ENCODE measurements around the gene FAM98C. TPM values are rescaled to one million over a fixed set of nuclear protein-coding genes. Genes with fewer than 3 reads are reported as not detected.

FAM98C gene
- total RNA-seq, 1 donor from 2014 or later = 16.2 TPM

DNA sequence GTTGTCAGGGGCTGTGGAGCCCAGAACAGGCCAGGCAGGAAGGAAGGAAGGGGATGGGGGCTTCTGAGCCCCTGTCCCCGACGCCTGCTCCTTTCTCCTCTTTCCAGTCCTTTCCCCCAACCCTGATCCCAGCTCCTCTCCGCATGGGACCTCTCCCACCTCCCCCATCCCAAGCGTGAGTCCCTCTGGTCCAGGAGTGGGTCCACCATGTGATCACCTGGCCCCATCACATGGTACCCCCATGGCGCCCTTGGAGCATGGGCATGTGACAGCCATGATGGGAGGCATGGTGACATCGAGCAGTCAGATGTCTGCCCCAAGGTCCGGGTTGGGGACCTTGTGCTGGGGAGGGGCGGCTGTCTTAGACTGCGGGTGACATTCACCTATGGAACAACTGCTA lies 39.8 kb downstream of the FAM98C start:
- Histone ChIP-seq H3K4me1 (no peaks in the 10 kb centered on the region), H3K27me3 (peaks cover 5% of the 10 kb centered on the region), H3K9me3 (no peaks in the 10 kb centered on the region), H3K4me3 (no peak overlapping the region), H3K27ac (no peak overlapping the region), H3K36me3 (no peaks in the 10 kb centered on the region)
- DNase-seq = no peak
- intact Hi-C loops (cut with DNase I) = no loop called here
- no peak for TF ChIP-seq CTCF (IDR thresholded peaks at IDR 0.05)
- ATAC-seq = no peak

GRCh38 chr19:38443458-38443999 lies 40.6 kb downstream of the FAM98C start:
- peaks cover 5% of the 10 kb centered on the region for H3K27me3 ChIP-seq
- H3K4me1 ChIP-seq = no peaks in the 10 kb centered on the region
- ATAC-seq (no peak), DNase-seq (no peak)
- TF ChIP-seq CTCF (IDR thresholded peaks at IDR 0.05) = no peak
- H3K27ac ChIP-seq = no peak overlapping the region
- intact Hi-C loops (cut with DNase I) = no loop called here
- H3K9me3 ChIP-seq = no peaks in the 10 kb centered on the region
- H3K36me3 ChIP-seq = no peaks in the 10 kb centered on the region
- no peak overlapping the region for H3K4me3 ChIP-seq

- DNase-seq (no peak), ATAC-seq (no peak)
- TF ChIP-seq CTCF (IDR thresholded peaks at IDR 0.05) = no peak
- Histone ChIP-seq H3K4me1 (no peaks in the 10 kb centered on the region), H3K9me3 (no peaks in the 10 kb centered on the region), H3K36me3 (no peaks in the 10 kb centered on the region), H3K27ac (no peak overlapping the region), H3K27me3 (peaks cover 5% of the 10 kb centered on the region), H3K4me3 (no peak overlapping the region)
- intact Hi-C loops (cut with DNase I) = no loop called here
Measured at GRCh38 chr19:38444026-38444425, 41.1 kb downstream of the FAM98C start.

DNA sequence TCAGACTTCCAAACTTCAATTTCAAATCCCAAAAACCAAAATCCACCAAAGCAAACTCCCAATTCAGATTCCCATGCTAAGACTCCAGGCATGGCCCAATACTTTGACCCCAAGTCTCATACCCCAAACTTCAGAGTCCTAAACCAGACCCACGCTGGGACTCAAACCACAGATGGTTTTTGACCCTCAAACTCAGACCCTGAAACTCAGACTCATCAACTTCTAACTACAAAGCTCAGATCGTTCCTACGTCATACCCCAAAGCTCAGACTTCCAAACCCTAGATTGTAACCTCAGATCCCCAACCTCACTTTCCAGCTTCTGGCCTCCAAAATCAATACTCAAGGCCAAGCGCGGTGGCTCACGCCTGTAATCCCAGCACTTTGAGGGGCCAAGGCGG lies 42.5 kb downstream of the FAM98C start:
- H3K36me3 ChIP-seq = no peaks in the 10 kb centered on the region
- H3K4me1 ChIP-seq = no peaks in the 10 kb centered on the region
- DNase-seq (no peak), ATAC-seq (no peak)
- TF ChIP-seq CTCF (IDR thresholded peaks at IDR 0.05) = no peak
- H3K4me3 ChIP-seq = no peak overlapping the region
- no peak overlapping the region for H3K27ac ChIP-seq
- peaks cover 5% of the 10 kb centered on the region for H3K27me3 ChIP-seq
- intact Hi-C loops (cut with DNase I) = no loop called here
- H3K9me3 ChIP-seq = no peaks in the 10 kb centered on the region

GRCh38 chr19:38448225-38448624 lies 45.3 kb downstream of the FAM98C start:
- Histone ChIP-seq H3K27me3 (no peaks in the 10 kb centered on the region), H3K4me3 (no peak overlapping the region), H3K9me3 (no peaks in the 10 kb centered on the region), H3K36me3 (no peaks in the 10 kb centered on the region), H3K4me1 (no peaks in the 10 kb centered on the region), H3K27ac (no peak overlapping the region)
- TF ChIP-seq CTCF (IDR thresholded peaks at IDR 0.05) = no peak
- no peak for DNase-seq
- peak; percentile 11 for ATAC-seq
- intact Hi-C loops (cut with DNase I) = no loop called here

- H3K36me3 ChIP-seq = no peaks in the 10 kb centered on the region
- no peak for ATAC-seq
- intact Hi-C loops (cut with DNase I) = no loop called here
Measured at GRCh38 chr19:38449518-38449917, 46.6 kb downstream of the FAM98C start.

More at GRCh38 chr19:38449518-38449917, 46.6 kb downstream of the FAM98C start:
- DNase-seq = no peak
- no peak for TF ChIP-seq CTCF (IDR thresholded peaks at IDR 0.05)
- no peaks in the 10 kb centered on the region for H3K27me3 ChIP-seq
- no peaks in the 10 kb centered on the region for H3K4me1 ChIP-seq
- no peak overlapping the region for H3K27ac ChIP-seq
- H3K9me3 ChIP-seq = no peaks in the 10 kb centered on the region
- no peak overlapping the region for H3K4me3 ChIP-seq
